Measurements from ENCODE around the gene HYPK. TPM values are rescaled to one million over a fixed set of nuclear protein-coding genes. Genes with fewer than 3 reads are reported as not detected.
A peak's percentile ranks its signal among the peaks of the same experiment; 100 is the strongest.

HYPK gene
- total RNA-seq, 1 donor from 2014 or later = 22.0 TPM

DNA sequence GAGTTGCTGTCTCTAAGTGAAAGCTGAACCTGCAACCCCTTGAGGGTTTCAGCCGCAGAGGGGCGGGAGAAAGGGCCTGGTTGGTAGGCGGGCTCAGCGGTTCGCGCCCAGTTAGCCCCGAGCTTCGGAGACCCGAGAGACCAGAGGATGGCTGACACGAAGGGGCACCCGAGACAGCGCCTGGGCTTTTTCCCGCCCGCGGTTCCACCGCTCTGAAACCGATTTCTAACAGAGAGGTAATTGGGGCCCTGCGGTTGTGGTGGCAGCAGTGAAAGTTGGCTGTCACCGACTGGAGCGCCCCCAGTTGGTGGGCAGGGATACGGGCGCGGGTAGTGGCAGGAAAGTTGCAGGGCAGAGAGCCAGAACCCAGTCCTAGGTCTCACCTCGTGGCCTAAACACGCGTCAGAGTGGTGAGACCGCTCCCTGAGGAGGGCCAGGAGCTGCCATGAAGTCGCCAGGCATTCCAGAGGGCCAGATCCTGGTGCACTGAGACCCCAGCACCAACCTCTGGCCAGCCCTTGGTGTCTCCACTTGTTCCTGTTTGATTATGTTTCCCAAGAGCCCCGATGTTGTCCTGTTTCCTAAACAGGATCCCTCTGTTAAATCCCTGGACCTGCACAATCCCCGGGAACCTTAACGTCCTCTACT lies 23.0 kb upstream of the HYPK start:
- H3K4me1 Mint-ChIP-seq (ENCODE audit: low read depth) = peaks cover 15% of the 10 kb centered on the region
- DNase-seq (ENCODE audit: low spot score) = peak; percentile 63
- H3K9me3 Mint-ChIP-seq = no peaks in the 10 kb centered on the region
- intact Hi-C loops (cut with micrococcal nuclease) = loop anchor here (2.0 kb wide), 1 partner anchor 29 kb away; no protein-coding TSS in a partner anchor
- peak overlapping the region; percentile 82 for H3K4me3 Mint-ChIP-seq
- H3K27ac Mint-ChIP-seq = peak overlapping the region; percentile 83
- H3K36me3 Mint-ChIP-seq (ENCODE audit: low read depth) = peaks cover 13% of the 10 kb centered on the region
- H3K27me3 Mint-ChIP-seq (ENCODE audit: insufficient read depth) = peaks cover 10% of the 10 kb centered on the region

DNA sequence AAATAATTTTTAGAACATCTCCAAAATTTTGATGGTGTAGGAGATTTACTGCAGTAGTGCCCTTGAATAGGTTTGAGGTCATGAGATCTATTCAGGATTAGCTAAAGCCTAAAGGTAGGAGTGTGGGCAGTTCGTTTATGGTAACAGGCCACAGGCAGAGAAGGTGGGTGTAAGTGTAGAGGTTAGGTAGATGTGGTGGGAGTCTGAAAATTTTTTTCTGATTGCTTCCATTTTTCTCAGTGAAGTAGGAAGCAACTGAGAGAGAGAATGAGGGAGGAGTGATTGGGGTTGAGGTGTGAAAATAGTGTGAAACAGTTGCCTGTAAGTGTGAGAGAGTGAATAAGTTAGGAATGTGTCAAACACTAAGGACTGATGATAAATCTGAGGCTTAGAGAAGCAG lies 21.4 kb upstream of the HYPK start:
- DNase-seq (ENCODE audit: low spot score) = no peak
- intact Hi-C loops (cut with micrococcal nuclease) = no loop called here
- Mint-ChIP-seq H3K4me3 (no peak overlapping the region), H3K27me3 (ENCODE audit: insufficient read depth) (peaks cover 15% of the 10 kb centered on the region), H3K4me1 (ENCODE audit: low read depth) (peaks cover 15% of the 10 kb centered on the region), H3K36me3 (ENCODE audit: low read depth) (peaks cover 11% of the 10 kb centered on the region), H3K9me3 (no peaks in the 10 kb centered on the region), H3K27ac (peak overlapping the region; percentile 59)

DNA sequence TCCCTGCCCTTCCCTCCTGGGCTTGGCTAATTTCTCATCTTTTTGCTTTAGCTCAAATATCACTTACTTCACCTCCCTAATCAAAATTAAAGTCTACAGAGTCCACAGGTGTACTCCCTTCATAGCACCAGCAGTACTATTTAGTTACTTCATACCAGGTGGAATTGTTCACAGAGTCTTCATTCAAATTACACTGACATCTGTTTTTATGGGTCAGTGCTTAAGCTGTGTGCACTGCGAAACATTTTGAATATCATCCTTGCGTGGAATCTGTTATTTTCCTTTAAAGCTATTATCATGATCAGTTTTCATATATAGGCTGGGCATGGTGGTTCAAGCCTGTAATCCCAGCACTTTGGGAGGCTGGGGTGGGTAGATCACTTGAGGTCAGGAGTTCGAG lies 11.0 kb upstream of the HYPK start:
- intact Hi-C loops (cut with micrococcal nuclease) = no loop called here
- peaks cover 18% of the 10 kb centered on the region for H3K36me3 Mint-ChIP-seq (ENCODE audit: low read depth)
- no peaks in the 10 kb centered on the region for H3K9me3 Mint-ChIP-seq
- no peak for DNase-seq (ENCODE audit: low spot score)
- no peaks in the 10 kb centered on the region for H3K27me3 Mint-ChIP-seq (ENCODE audit: insufficient read depth)
- H3K27ac Mint-ChIP-seq = no peak overlapping the region
- H3K4me1 Mint-ChIP-seq (ENCODE audit: low read depth) = peaks cover 17% of the 10 kb centered on the region
- H3K4me3 Mint-ChIP-seq = no peak overlapping the region

DNA sequence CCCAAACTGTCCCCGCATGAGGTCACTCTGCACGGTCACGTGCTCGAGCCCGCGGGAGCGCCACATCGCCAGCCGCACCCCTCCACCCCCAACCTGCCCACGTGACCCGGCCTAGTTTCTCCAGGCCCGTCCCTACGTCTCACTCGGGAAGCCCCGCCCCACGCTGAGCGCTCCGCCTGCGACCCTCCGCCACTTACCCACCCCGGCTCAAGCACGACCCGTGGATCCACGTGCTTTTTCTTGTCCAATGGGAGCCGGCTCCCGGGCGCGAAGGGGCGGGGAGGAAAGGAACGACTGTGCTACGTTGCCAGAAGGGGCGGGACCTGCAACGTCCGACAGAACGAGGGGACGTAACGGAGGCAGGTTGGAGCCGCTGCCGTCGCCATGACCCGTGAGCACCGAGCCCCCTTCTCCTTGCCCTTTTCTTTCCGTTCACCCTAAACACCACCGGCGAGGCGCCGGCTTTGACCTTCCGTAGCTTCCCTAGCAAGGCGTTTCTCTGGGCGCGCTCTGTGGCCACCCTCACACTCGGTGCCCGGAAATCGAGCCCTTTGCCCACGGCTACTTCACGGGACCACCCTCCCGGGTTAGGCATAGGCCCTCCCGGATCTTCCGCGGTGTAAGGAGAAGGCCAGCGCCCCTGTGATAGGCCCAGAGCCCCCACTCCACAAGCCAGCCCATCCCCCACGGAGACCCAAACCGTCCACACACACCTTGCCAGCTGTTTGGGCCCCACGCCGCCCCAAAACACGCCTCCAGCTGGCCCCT lies 8.2 kb upstream of the HYPK start, which contains the start of gene SERF2:
TSS of gene SERF2 (plus strand) at position 328 of the 768 bp plus-strand sequence. CDS start at position 385, 57 bp downstream.
- peaks cover 41% of the 10 kb centered on the region for H3K36me3 Mint-ChIP-seq (ENCODE audit: low read depth)

DNA sequence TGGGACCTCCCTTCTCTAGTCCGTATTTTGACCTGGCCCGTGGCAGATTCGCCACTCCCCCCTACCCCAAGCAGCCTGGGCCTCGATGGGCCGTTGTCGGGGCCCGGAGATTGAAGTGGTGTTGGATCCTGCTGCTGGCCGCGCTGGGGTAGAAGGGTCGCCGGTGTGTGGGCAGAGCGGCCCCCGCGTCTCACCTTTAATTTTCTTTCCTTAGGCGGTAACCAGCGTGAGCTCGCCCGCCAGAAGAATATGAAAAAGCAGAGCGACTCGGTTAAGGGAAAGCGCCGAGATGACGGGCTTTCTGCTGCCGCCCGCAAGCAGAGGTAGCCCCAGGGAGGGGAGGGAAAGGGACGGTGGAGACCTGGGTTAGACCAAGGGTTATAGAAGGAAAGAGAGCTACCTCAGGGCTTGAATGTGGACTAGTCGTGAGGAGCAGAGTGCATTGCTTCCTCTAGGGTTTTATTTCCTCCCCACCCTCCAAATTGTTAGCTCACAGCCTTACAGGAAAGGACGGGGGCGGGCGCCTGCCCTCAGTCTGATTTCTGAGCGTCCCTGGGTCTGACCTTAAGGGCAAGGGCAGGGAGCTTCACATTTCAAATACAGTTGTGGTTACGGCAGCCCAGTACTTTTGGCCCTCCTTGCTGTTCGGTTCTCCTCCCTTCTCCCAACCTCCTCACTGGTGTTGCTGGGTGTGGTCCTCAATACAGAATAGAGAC lies 7.5 kb upstream of the HYPK start:
- no peaks in the 10 kb centered on the region for H3K27me3 Mint-ChIP-seq (ENCODE audit: insufficient read depth)
- peak overlapping the region; percentile 97 for H3K4me3 Mint-ChIP-seq
- peak overlapping the region; percentile 94 for H3K27ac Mint-ChIP-seq
- intact Hi-C loops (cut with micrococcal nuclease) = loop anchor here (1.0 kb wide), 5 partner anchors 7 to 634 kb away; partner anchors contain the start of genes CTDSPL2, ELL3, HYPK and MFAP1
- H3K9me3 Mint-ChIP-seq = no peaks in the 10 kb centered on the region
- peaks cover 47% of the 10 kb centered on the region for H3K4me1 Mint-ChIP-seq (ENCODE audit: low read depth)
- H3K36me3 Mint-ChIP-seq (ENCODE audit: low read depth) = peaks cover 41% of the 10 kb centered on the region
- peak; percentile 23 for DNase-seq (ENCODE audit: low spot score)

More for the DNA sequence above, 8.2 kb upstream of the HYPK start, which contains the start of gene SERF2:
- H3K4me1 Mint-ChIP-seq (ENCODE audit: low read depth) = peaks cover 43% of the 10 kb centered on the region
- DNase-seq (ENCODE audit: low spot score) = peak; percentile 99
- peak within 1 kb of the TSS; percentile 94 for H3K27ac Mint-ChIP-seq
- H3K9me3 Mint-ChIP-seq = no peaks in the 10 kb centered on the region
- H3K27me3 Mint-ChIP-seq (ENCODE audit: insufficient read depth) = no peaks in the 10 kb centered on the region
- H3K4me3 Mint-ChIP-seq = peak within 1 kb of the TSS; percentile 97
- intact Hi-C loops (cut with micrococcal nuclease) = loop anchor here (1.0 kb wide), 5 partner anchors 8 to 635 kb away; partner anchors contain the start of genes CTDSPL2, ELL3, HYPK and MFAP1

DNA sequence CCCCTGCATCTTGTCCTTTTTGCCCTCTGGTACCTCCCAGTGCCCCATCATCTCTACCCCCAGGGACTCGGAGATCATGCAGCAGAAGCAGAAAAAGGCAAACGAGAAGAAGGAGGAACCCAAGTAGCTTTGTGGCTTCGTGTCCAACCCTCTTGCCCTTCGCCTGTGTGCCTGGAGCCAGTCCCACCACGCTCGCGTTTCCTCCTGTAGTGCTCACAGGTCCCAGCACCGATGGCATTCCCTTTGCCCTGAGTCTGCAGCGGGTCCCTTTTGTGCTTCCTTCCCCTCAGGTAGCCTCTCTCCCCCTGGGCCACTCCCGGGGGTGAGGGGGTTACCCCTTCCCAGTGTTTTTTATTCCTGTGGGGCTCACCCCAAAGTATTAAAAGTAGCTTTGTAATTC lies 6.8 kb upstream of the HYPK start:
- H3K9me3 Mint-ChIP-seq = no peaks in the 10 kb centered on the region
- no peaks in the 10 kb centered on the region for H3K27me3 Mint-ChIP-seq (ENCODE audit: insufficient read depth)
- peaks cover 46% of the 10 kb centered on the region for H3K36me3 Mint-ChIP-seq (ENCODE audit: low read depth)
- peaks cover 54% of the 10 kb centered on the region for H3K4me1 Mint-ChIP-seq (ENCODE audit: low read depth)
- no peak for DNase-seq (ENCODE audit: low spot score)
- peak overlapping the region; percentile 97 for H3K4me3 Mint-ChIP-seq
- H3K27ac Mint-ChIP-seq = peak overlapping the region; percentile 94
- intact Hi-C loops (cut with micrococcal nuclease) = no loop called here

DNA sequence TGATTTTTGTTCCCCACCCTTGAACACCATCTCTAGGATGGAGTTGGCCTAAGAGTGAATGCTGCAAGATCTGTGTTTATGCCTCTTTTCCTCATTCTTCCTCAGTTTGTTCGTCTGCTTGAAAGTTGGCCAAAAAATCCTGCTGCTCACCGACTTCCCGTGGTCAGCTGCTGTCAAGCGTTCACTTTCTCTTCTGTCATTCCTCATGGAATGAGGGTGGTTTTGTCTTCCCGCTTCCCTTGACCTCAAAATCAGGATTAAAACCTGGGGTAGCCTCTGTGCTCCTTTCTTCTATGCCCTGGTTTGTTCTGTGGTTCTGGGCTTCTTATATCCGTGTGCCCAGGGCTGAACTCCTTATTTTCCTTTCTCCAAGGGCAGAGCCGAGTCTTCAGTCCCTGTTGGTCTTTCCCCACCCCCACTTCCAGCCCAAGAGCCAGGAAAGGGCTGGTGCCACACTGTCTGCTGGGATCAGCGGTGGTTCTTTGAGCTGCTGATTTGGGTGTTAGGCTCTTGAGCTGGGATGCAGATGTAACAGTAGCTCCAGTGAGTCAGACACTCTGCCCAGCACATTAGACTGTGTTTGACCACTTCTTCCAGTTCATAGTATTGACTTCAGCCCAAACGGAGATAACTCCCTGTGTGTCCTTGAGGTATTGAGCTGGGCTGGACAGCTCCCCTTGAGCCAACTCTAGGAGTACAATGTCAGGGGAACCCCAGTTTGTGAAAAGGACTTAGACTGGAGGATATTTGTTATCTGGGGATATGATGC lies 5.9 kb upstream of the HYPK start:
- Mint-ChIP-seq H3K9me3 (no peaks in the 10 kb centered on the region), H3K36me3 (ENCODE audit: low read depth) (peaks cover 53% of the 10 kb centered on the region), H3K4me1 (ENCODE audit: low read depth) (peaks cover 62% of the 10 kb centered on the region), H3K4me3 (peak overlapping the region; percentile 97), H3K27ac (peak overlapping the region; percentile 52), H3K27me3 (ENCODE audit: insufficient read depth) (no peaks in the 10 kb centered on the region)
- no peak for DNase-seq (ENCODE audit: low spot score)
- intact Hi-C loops (cut with micrococcal nuclease) = no loop called here

DNA sequence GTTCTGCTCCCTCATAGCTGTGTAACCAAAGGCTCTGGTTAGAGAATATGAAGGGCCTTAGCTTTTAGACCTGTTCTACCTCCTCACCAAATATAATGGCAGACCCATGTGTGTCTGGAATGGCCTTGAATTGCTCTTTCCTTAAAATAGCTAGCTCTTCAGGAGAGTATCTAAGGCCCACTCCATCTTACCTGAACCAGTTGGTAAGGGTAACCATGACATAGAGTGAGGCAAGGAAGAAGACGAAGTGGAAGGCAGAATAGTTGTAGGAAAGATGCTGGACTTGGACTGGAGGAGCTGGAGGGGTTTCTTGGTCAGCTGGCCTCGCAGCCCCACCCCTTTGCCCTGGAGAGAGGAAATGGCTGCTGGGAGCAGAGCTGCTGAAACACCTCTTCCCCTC lies 5.2 kb upstream of the HYPK start:
- intact Hi-C loops (cut with micrococcal nuclease) = no loop called here
- peaks cover 70% of the 10 kb centered on the region for H3K4me1 Mint-ChIP-seq (ENCODE audit: low read depth)
- peak overlapping the region; percentile 18 for H3K27ac Mint-ChIP-seq
- DNase-seq (ENCODE audit: low spot score) = no peak
- H3K36me3 Mint-ChIP-seq (ENCODE audit: low read depth) = peaks cover 61% of the 10 kb centered on the region
- no peaks in the 10 kb centered on the region for H3K9me3 Mint-ChIP-seq
- H3K4me3 Mint-ChIP-seq = peak overlapping the region; percentile 97
- no peaks in the 10 kb centered on the region for H3K27me3 Mint-ChIP-seq (ENCODE audit: insufficient read depth)

DNA sequence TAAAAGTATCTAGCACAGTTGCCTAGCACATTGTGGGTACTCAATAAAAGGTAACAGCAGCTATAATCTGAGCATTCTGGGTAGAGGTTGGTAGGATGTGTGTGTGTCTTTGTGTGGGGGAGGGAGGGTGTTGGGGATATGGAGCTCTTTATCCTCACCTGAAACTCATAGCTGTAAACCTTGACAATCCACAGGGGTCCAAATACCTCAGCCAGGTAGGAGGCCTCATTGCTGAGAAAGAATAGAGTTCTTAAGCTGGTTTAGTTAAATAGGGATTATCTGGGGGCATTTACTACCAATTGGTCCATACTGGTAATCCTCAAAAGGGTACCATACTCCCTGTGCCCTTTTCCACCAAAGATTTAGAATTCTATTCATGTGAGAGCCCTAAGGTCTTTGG lies 4.4 kb upstream of the HYPK start:
- Mint-ChIP-seq H3K4me3 (no peak overlapping the region), H3K36me3 (ENCODE audit: low read depth) (peaks cover 67% of the 10 kb centered on the region), H3K4me1 (ENCODE audit: low read depth) (peaks cover 74% of the 10 kb centered on the region), H3K27ac (no peak overlapping the region), H3K27me3 (ENCODE audit: insufficient read depth) (no peaks in the 10 kb centered on the region), H3K9me3 (no peaks in the 10 kb centered on the region)
- DNase-seq (ENCODE audit: low spot score) = no peak
- intact Hi-C loops (cut with micrococcal nuclease) = no loop called here

DNA sequence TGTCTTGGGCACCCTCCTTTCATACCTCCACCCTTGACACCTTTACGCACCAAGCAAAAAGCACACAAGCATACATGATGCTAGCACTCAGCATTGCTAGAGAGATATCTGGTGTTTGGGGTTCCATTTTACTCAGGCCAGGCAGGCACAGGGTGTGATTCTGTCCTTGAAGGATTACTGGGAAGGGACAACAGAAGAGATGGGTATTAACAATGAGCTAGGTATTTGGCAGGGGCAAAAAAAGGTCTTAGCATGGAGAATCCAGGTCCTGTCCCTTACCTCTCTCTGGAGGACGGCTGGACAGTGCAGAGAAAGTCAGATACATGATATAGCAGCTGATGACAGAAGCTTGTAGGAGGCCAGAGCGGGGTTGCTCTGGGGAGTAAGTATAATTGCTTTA lies 3.8 kb upstream of the HYPK start:
- no peaks in the 10 kb centered on the region for H3K9me3 Mint-ChIP-seq
- H3K27ac Mint-ChIP-seq = peak overlapping the region; percentile 40
- DNase-seq (ENCODE audit: low spot score) = no peak
- peaks cover 77% of the 10 kb centered on the region for H3K4me1 Mint-ChIP-seq (ENCODE audit: low read depth)
- H3K4me3 Mint-ChIP-seq = no peak overlapping the region
- no peaks in the 10 kb centered on the region for H3K27me3 Mint-ChIP-seq (ENCODE audit: insufficient read depth)
- peaks cover 73% of the 10 kb centered on the region for H3K36me3 Mint-ChIP-seq (ENCODE audit: low read depth)
- intact Hi-C loops (cut with micrococcal nuclease) = no loop called here

DNA sequence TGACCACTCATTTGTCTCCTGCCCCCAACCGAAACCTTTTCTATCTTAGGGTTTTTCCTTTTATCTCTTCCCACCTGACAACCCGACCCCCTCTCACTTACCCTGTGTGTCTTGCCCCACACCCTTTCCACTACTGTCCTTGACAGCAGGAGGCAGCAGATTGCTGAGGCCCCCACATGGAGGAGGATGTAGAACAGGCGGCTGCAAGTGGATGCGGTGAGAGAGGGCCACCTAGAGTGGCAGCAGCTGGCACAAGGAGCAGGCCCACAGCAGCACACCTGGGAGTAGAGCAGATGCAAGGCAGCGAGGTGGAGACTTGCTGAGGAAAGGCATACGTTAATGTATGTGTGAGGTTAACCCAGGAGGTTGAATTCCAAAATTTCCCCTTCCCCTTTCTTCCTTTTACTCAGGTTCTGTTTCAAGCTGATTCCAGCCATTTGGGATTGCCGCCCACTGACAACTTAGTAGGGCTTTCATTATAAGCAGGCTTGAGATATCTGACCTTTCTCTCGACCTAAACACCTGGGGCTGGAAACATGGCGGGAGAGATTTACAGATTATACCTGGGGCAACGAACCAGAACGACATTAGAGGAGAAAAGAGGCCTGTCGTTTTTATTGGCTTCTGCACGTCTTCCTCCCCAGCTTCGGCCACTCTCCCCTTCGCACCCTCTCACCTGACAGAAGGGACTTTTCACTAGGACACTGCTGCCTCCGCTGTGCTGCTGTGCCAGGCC lies 1.0 kb upstream of the HYPK start:
- Mint-ChIP-seq H3K4me1 (ENCODE audit: low read depth) (peaks cover 67% of the 10 kb centered on the region), H3K36me3 (ENCODE audit: low read depth) (peaks cover 61% of the 10 kb centered on the region), H3K27ac (peak overlapping the region; percentile 75), H3K9me3 (no peaks in the 10 kb centered on the region), H3K27me3 (ENCODE audit: insufficient read depth) (no peaks in the 10 kb centered on the region), H3K4me3 (peak overlapping the region; percentile 99)
- DNase-seq (ENCODE audit: low spot score) = no peak
- intact Hi-C loops (cut with micrococcal nuclease) = no loop called here

DNA sequence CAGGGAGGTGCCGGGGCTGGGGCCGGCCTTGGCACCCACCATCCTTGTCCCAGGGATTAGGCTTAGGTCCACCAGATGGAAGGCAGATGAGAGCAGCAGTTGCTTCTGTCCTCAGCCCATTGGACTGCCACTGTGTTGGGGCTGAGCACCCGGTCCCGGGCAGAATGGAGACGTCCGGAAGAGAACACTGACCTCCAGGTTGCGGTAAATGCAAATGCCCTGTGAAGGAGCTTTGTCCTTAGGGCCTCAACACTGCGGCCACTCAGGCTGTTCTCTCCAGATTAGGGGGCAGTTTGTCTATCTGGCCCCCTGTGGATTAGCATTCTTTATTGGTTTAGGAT lies 484 bp upstream of the HYPK start, which contains the start of gene SERINC4:
TSS of gene SERINC4 (minus strand) at position 276 of the 341 bp plus-strand sequence. CDS start at position 42, 234 bp downstream.
- H3K27ac Mint-ChIP-seq = peak within 1 kb of the TSS; percentile 94
- DNase-seq (ENCODE audit: low spot score) = no peak
- H3K27me3 Mint-ChIP-seq (ENCODE audit: insufficient read depth) = no peaks in the 10 kb centered on the region
- H3K4me1 Mint-ChIP-seq (ENCODE audit: low read depth) = peaks cover 62% of the 10 kb centered on the region
- peaks cover 58% of the 10 kb centered on the region for H3K36me3 Mint-ChIP-seq (ENCODE audit: low read depth)
- intact Hi-C loops (cut with micrococcal nuclease) = loop anchor here (1.0 to 2.0 kb wide), 3 partner anchors 8 to 49 kb away; partner anchors contain the start of genes MFAP1 and SERF2
- H3K4me3 Mint-ChIP-seq = peak within 1 kb of the TSS; percentile 99
- H3K9me3 Mint-ChIP-seq = no peaks in the 10 kb centered on the region
